Esophagus squamous epithelium (tissue), 5 donors: Measurements from ENCODE around the gene PLOD1. TPM values are rescaled to one million over a fixed set of nuclear protein-coding genes. Genes with fewer than 3 reads are reported as not detected.
"Not testable (repeated sequence)": the region's sequence is repeated elsewhere in the genome, so short reads cannot be mapped to it uniquely, and the experiment has no call there.

Experiments
- DNase-seq: peaks from one replicate; lab custom pipeline; 2025; lab: John Stamatoyannopoulos, UW
- H3K27ac ChIP-seq, 4 donors: fragments of 200-600 bp; sonication (generic); one replicate each; pipeline ENCODE4 v1.5.1; 2016 to 2019; ENCODE audit warnings: mild to moderate bottlenecking in 1 of 4
- H3K27me3 ChIP-seq, 4 donors: fragments of 200-600 bp; sonication (generic); 1 replicate in 3 of 4; 2 replicates in 1 of 4; pipeline versions ENCODE4 v1.5.1 to v1.6.0; 2017 to 2021; ENCODE audit warnings: antibody characterized with exemption in 1 of 4
- H3K36me3 ChIP-seq, 3 donors: fragments of 200-600 bp; sonication (generic); one replicate each; pipeline ENCODE4 v1.5.1; 2016 to 2019
- H3K4me1 ChIP-seq, 3 donors: fragments of 200-600 bp; sonication (generic); one replicate each; pipeline ENCODE4 v1.5.1; 2017 to 2019
- H3K4me3 ChIP-seq, 4 donors: fragments of 200-600 bp; sonication (generic); 1 replicate in 3 of 4; 2 replicates in 1 of 4; pipeline ENCODE4 v1.5.1; 2016 to 2019; ENCODE audit warnings: mild to moderate bottlenecking in 2 of 4, moderate library complexity in 1 of 4
- H3K9me3 ChIP-seq, 3 donors: fragments of 200-600 bp; sonication (generic); one replicate each; pipeline ENCODE4 v1.5.1; 2016 to 2019
- CTCF ChIP-seq, 6 experiments: fragments of 450-650 bp in 4 of 6; fragments of 200-600 bp in 2 of 6; sonication (generic) in 2 of 6; IDR thresholded peaks; one replicate each; pipeline ENCODE4 v1.5.1; 2016 to 2019; ENCODE audit warnings: antibody characterized with exemption in 6 of 6, mild to moderate bottlenecking in 4 of 6, moderate library complexity in 4 of 6
- POLR2A ChIP-seq, 4 donors: fragments of 450-650 bp; IDR thresholded peaks; one replicate each; pipeline ENCODE4 v1.6.1; 2017; ENCODE audit warnings: antibody characterized with exemption in 4 of 4, mild to moderate bottlenecking in 4 of 4, moderate library complexity in 3 of 4
- WGBS, 2 donors: methylation state at CpG; one replicate each; pipeline ENCODE4 v1.1.5; 2018; 5-methylcytosine and 5-hydroxymethylcytosine counted together
- intact Hi-C: fragments of 100-400 bp; cut with DNase I; formaldehyde crosslinking; loops from one replicate; pipeline ENCODE4 v1.15.0; 2022
- total RNA-seq, 4 donors: library from RNA; depleted of rRNA; stranded (reverse); fragments of >200 nt; gene quantifications; one replicate each; pipeline ENCODE4 v1.1.0, GENCODE V29; 2016
- donor health status: DM: yes; HTN: yes; CAD: no.

The PLOD1 gene
- total RNA-seq, 4 donors from 2014 or later, result 29.8 to 38.1 (median 34.3) TPM

GRCh38 chr1:12005488-12006166, 71.1 kb downstream of the PLOD1 start:
- H3K36me3 ChIP-seq, result peaks cover 48 to 100% (median 82%) of the 10 kb centered on the region in 3 donors
- H3K9me3 ChIP-seq, result no peaks in the 10 kb centered on the region
- no peak overlapping the region for H3K4me3 ChIP-seq
- peaks cover 0 to 6% (median 4%) of the 10 kb centered on the region in 3 donors for H3K4me1 ChIP-seq
- no peak for TF ChIP-seq CTCF (IDR thresholded peaks at IDR 0.05)
- TF ChIP-seq POLR2A (IDR thresholded peaks at IDR 0.05), result no peak
- H3K27me3 ChIP-seq, result no peaks in the 10 kb centered on the region
- intact Hi-C loops, result no loop called here
- 67 to 75% methylated on average over 4 to 5 of the region's 9 CpGs for WGBS, 2 donors
- no peak for DNase-seq
- H3K27ac ChIP-seq, result no peak overlapping the region

DNA sequence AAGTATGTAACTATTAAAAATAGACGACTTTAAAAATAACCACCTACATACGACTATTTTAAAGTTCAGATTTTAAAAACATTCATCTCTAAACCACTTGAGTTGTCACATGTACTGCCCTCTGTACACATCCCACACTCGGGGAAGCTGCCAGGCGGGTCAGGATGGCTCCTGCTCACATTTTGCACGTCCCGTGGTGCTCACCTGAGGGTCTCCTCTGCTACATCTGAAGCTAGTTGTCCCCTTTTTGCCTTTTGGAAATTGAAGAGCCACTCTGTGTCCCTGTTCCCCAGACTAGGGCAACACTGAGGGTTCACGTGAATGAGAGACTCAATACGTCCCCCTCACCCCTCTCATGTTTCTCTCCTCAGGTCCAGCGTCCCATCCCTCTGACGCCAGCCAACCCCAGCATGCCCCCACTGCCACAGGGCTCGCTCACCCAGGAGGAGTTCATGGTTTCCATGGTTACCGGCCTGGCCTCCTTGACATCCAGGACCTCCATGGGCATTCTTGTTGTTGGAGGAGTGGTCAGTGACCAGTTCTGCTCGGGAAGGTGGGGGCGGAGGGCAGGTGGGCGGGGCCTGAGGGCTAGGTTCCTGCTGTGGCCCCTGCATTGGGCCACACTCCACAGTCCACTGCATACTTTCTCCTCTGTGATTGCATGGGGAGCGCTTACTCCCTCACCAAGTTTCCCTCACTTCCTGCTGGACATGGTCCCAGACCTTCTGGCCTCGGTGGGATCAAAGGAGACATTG, 71.8 kb downstream of the PLOD1 start:
- TF ChIP-seq CTCF (IDR thresholded peaks at IDR 0.05), result no peak
- no peak for TF ChIP-seq POLR2A (IDR thresholded peaks at IDR 0.05)
- Histone ChIP-seq H3K9me3 (no peaks in the 10 kb centered on the region), H3K36me3 (peaks cover 48 to 100% (median 84%) of the 10 kb centered on the region in 3 donors), H3K4me1 (peaks cover 0 to 6% (median 2%) of the 10 kb centered on the region in 3 donors), H3K27me3 (no peaks in the 10 kb centered on the region), H3K4me3 (no peak overlapping the region), H3K27ac (no peak overlapping the region)
- intact Hi-C loops, result no loop called here
- WGBS, 2 donors, result 86 to 92% methylated on average over 11 to 14 of the region's 17 CpGs
- DNase-seq, result no peak

DNA sequence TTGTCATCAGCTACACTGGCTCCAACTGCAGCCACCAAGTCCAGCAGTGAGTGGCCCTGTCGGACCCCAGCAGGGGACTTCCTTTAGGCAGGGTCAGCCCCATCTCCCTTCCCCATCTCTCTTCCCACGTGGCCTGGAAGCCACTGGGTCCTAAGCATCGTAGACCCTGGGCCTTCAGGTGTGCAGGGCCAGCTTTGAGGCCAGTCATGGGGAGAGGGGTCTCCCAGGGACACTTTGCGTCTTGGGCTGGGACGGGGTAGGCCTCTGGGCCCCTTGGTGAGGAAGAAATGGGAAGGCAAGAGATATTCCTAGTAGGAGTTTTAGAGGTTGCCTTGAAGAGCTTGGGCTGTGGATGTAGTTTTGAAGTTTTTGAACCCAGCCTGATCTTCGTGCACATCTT, 72.7 kb downstream of the PLOD1 start:
- no peaks in the 10 kb centered on the region for H3K27me3 ChIP-seq
- H3K36me3 ChIP-seq, result peaks cover 52 to 100% (median 84%) of the 10 kb centered on the region in 3 donors
- WGBS, 2 donors, result 83 to 86% methylated on average over 1 to 4 of the region's 6 CpGs
- H3K4me3 ChIP-seq, result no peak overlapping the region
- H3K9me3 ChIP-seq, result no peaks in the 10 kb centered on the region
- TF ChIP-seq CTCF (IDR thresholded peaks at IDR 0.05) (no peak), POLR2A (IDR thresholded peaks at IDR 0.05) (no peak)
- no peak for DNase-seq
- H3K4me1 ChIP-seq, result peaks cover 0 to 6% (median 0%) of the 10 kb centered on the region in 3 donors
- intact Hi-C loops, result no loop called here
- H3K27ac ChIP-seq, result no peak overlapping the region

GRCh38 chr1:12008355-12008754, 73.8 kb downstream of the PLOD1 start:
- H3K4me1 ChIP-seq, H3K4me3 ChIP-seq, H3K27ac ChIP-seq, intact Hi-C loops, DNase-seq, H3K9me3 ChIP-seq, H3K27me3 ChIP-seq: not testable (repeated sequence)
- WGBS, 2 donors, result no CpG with 5 or more reads among the region's 33 CpGs
- peaks cover 51 to 100% (median 78%) of the 10 kb centered on the region in 3 donors for H3K36me3 ChIP-seq

- Histone ChIP-seq H3K4me1 (peaks cover 0 to 6% (median 0%) of the 10 kb centered on the region in 3 donors), H3K9me3 (no peaks in the 10 kb centered on the region), H3K36me3 (peaks cover 41 to 98% (median 67%) of the 10 kb centered on the region in 3 donors), H3K4me3 (no peak overlapping the region), H3K27me3 (no peaks in the 10 kb centered on the region), H3K27ac (no peak overlapping the region)
- TF ChIP-seq CTCF (IDR thresholded peaks at IDR 0.05) (no peak), POLR2A (IDR thresholded peaks at IDR 0.05) (no peak)
- 82 to 100% methylated on average over 1 to 9 of the region's 9 CpGs for WGBS, 2 donors
- no peak for DNase-seq
- intact Hi-C loops, result no loop called here
Measured at GRCh38 chr1:12009318-12009947, 74.9 kb downstream of the PLOD1 start.
